GM06990 (cell line): ENCODE data around the gene ETS1.

Source experiments
- DNase-seq: peaks from one replicate; pipeline ENCODE4 v3.0.0-alpha.2; 2011; ENCODE audit not compliant: insufficient read length; ENCODE audit errors: extremely low read depth
- H3K27me3 ChIP-seq: replicated peaks from 2 replicates; pipeline ENCODE4 v1.6.0; 2011; ENCODE audit warnings: low read length; ENCODE audit not compliant: control insufficient read depth, insufficient read depth
- H3K36me3 ChIP-seq: 2 replicates; pipeline ENCODE4 v1.5.1; 2011; ENCODE audit warnings: low read length; ENCODE audit not compliant: control insufficient read depth, insufficient read depth
- H3K4me3 ChIP-seq: replicated peaks from 2 replicates; pipeline ENCODE4 v1.5.1; 2011; ENCODE audit warnings: low read depth, mild to moderate bottlenecking, control low read depth, low read length
- CTCF ChIP-seq: IDR thresholded peaks from 2 replicates; pipeline ENCODE4 v1.5.1; 2011; ENCODE audit warnings: low read length, control low read depth, mild to moderate bottlenecking, inconsistent platforms; ENCODE audit not compliant: insufficient read depth, poor library complexity, severe bottlenecking

Gene ETS1

GRCh38 chr11:128575961-128576350, 11.4 kb downstream of the ETS1 start:
- no peaks in the 10 kb centered on the region for H3K27me3 ChIP-seq
- H3K36me3 ChIP-seq = no peaks in the 10 kb centered on the region
- H3K4me3 ChIP-seq = no peak overlapping the region
- no peak for DNase-seq
- no peak for TF ChIP-seq CTCF

GRCh38 chr11:128575174-128575960, 12.0 kb downstream of the ETS1 start:
- DNase-seq = no peak
- no peaks in the 10 kb centered on the region for H3K27me3 ChIP-seq
- no peak overlapping the region for H3K4me3 ChIP-seq
- H3K36me3 ChIP-seq = no peaks in the 10 kb centered on the region
- TF ChIP-seq CTCF = no peak

- DNase-seq = no peak
- no peaks in the 10 kb centered on the region for H3K36me3 ChIP-seq
- no peaks in the 10 kb centered on the region for H3K27me3 ChIP-seq
- no peak overlapping the region for H3K4me3 ChIP-seq
- no peak for TF ChIP-seq CTCF
Measured at GRCh38 chr11:128574576-128575011, 12.8 kb downstream of the ETS1 start.

- no peaks in the 10 kb centered on the region for H3K36me3 ChIP-seq
- no peak overlapping the region for H3K4me3 ChIP-seq
- DNase-seq = no peak
- TF ChIP-seq CTCF = no peak
- no peaks in the 10 kb centered on the region for H3K27me3 ChIP-seq
Measured at GRCh38 chr11:128573638-128574037, 13.7 kb downstream of the ETS1 start.

- H3K27me3 ChIP-seq = no peaks in the 10 kb centered on the region
- no peak overlapping the region for H3K4me3 ChIP-seq
- TF ChIP-seq CTCF = no peak
- H3K36me3 ChIP-seq = no peaks in the 10 kb centered on the region
- DNase-seq = no peak
Measured at GRCh38 chr11:128572965-128573364, 14.4 kb downstream of the ETS1 start.
